Tibial nerve (tissue), 4 donors: Measurements from ENCODE around the gene SLIT3. TPM values are rescaled to one million over a fixed set of nuclear protein-coding genes. Genes with fewer than 3 reads are reported as not detected.
A peak's percentile ranks its signal among the peaks of the same experiment; 100 is the strongest.

Experiments used
- DNase-seq, 2 donors: peaks; one replicate each; pipeline ENCODE4 v3.0.0-alpha.2; 2019; ENCODE audit warnings: low spot score in 2 of 2
- H3K27ac ChIP-seq, 4 donors: fragments of 200-600 bp; sonication (generic) in 3 of 4; one replicate each; pipeline ENCODE4 v1.5.1; 2017 to 2019; ENCODE audit warnings: mild to moderate bottlenecking in 1 of 4
- H3K27me3 ChIP-seq, 2 donors: fragments of 200-600 bp; sonication (generic) in 1 of 2; one replicate each; pipeline versions ENCODE4 v1.5.1 to v1.6.0; 2017 to 2019
- H3K36me3 ChIP-seq, 3 donors: fragments of 200-600 bp; sonication (generic); one replicate each; pipeline ENCODE4 v1.5.1; 2018 to 2019
- H3K4me1 ChIP-seq, 4 donors: fragments of 200-600 bp; sonication (generic) in 3 of 4; one replicate each; pipeline ENCODE4 v1.5.1; 2017 to 2019
- H3K4me3 ChIP-seq, 4 donors: fragments of 200-600 bp; sonication (generic) in 3 of 4; one replicate each; pipeline ENCODE4 v1.5.1; 2017 to 2019; ENCODE audit warnings: mild to moderate bottlenecking in 1 of 4, moderate library complexity in 1 of 4
- H3K9me3 ChIP-seq, 4 donors: fragments of 200-600 bp; sonication (generic) in 3 of 4; one replicate each; pipeline ENCODE4 v1.5.1; 2017 to 2019
- EP300 ChIP-seq, 2 donors: sonication (generic); formaldehyde crosslinking; IDR thresholded peaks; one replicate each; pipeline ENCODE4 v1.6.1; 2017; ENCODE audit warnings: antibody characterized with exemption in 2 of 2, mild to moderate bottlenecking in 1 of 2
- POLR2A ChIP-seq, 2 donors: fragments of 450-650 bp; IDR thresholded peaks; one replicate each; pipeline ENCODE4 v1.6.1; 2017; ENCODE audit warnings: antibody characterized with exemption in 2 of 2, mild to moderate bottlenecking in 2 of 2, moderate library complexity in 2 of 2
- WGBS, 2 donors: methylation state at CpG; one replicate each; pipeline ENCODE4 v1.1.5; 2018; 5-methylcytosine and 5-hydroxymethylcytosine counted together
- total RNA-seq, 4 donors: library from RNA; depleted of rRNA; stranded (reverse); fragments of >200 nt; gene quantifications; one replicate each; pipeline ENCODE4 v1.1.0, GENCODE V29; 2016
- TF ChIP-seq, protein P1 (sequence below), 5 experiments: fragments of 200-600 bp in 3 of 5; fragments of 450-650 bp in 2 of 5; sonication (generic) in 3 of 5; IDR thresholded peaks; one replicate each; pipeline ENCODE4 v1.5.1; 2016 to 2019; ENCODE audit warnings: antibody characterized with exemption in 5 of 5, mild to moderate bottlenecking in 3 of 5, moderate library complexity in 2 of 5

The SLIT3 gene
- total RNA-seq, 4 donors from 2014 or later = 16.6 to 39.0 (median 20.2) TPM

GRCh38 chr5:169037466-169037865 lies 263.5 kb downstream of the SLIT3 start:
- no peaks in the 10 kb centered on the region for H3K36me3 ChIP-seq
- H3K4me1 ChIP-seq = no peaks in the 10 kb centered on the region
- no peak for DNase-seq
- WGBS, 2 donors = 83 to 90% methylated on average over 16 of the region's 16 CpGs
- H3K4me3 ChIP-seq = no peak overlapping the region
- no peak overlapping the region for H3K27ac ChIP-seq
- no peaks in the 10 kb centered on the region for H3K27me3 ChIP-seq
- TF ChIP-seq POLR2A (IDR thresholded peaks at IDR 0.05) (no peak), EP300 (IDR thresholded peaks at IDR 0.05) (no peak)
- TF ChIP-seq, protein P1, sequence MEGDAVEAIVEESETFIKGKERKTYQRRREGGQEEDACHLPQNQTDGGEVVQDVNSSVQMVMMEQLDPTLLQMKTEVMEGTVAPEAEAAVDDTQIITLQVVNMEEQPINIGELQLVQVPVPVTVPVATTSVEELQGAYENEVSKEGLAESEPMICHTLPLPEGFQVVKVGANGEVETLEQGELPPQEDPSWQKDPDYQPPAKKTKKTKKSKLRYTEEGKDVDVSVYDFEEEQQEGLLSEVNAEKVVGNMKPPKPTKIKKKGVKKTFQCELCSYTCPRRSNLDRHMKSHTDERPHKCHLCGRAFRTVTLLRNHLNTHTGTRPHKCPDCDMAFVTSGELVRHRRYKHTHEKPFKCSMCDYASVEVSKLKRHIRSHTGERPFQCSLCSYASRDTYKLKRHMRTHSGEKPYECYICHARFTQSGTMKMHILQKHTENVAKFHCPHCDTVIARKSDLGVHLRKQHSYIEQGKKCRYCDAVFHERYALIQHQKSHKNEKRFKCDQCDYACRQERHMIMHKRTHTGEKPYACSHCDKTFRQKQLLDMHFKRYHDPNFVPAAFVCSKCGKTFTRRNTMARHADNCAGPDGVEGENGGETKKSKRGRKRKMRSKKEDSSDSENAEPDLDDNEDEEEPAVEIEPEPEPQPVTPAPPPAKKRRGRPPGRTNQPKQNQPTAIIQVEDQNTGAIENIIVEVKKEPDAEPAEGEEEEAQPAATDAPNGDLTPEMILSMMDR (IDR thresholded peaks at IDR 0.05) = no peak
- H3K9me3 ChIP-seq = no peaks in the 10 kb centered on the region

DNA sequence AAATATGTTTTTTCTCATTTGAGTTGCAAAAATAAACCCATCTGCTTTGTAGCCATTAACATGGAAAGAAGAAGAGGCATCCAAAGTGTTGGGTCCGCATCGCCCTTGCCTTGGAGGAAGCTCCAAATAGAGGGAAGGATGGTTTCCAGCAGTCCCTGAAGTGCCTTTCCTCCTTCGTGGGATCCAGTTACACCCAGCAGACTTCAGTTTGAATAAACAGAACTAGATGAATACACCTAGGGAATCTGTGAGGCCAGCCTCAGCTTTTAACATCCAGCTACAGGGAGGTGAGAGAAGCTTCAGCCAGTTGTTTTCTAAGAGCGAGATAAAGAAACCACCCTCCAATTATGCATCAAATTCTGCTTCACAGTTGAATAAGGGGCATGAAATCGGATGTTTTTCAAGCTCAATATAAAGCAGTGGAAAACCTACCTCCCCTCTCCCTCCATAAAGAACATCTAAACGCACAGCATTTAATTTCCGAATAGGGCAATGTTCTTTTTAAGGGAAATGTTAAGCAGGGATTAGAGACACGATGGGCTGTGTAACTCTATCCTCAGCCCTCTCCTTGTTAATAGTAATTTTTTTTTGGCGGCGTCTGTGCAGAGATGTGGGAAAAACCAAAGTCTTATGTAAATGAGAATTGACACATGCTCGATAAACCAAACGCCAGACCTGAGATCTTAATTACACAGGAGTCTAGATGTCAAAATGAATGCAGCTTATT lies 264.7 kb downstream of the SLIT3 start:
- Histone ChIP-seq H3K9me3 (no peaks in the 10 kb centered on the region), H3K4me3 (no peak overlapping the region), H3K27ac (no peak overlapping the region), H3K27me3 (no peaks in the 10 kb centered on the region), H3K36me3 (no peaks in the 10 kb centered on the region), H3K4me1 (no peaks in the 10 kb centered on the region)
- DNase-seq = no peak
- no peak for TF ChIP-seq POLR2A (IDR thresholded peaks at IDR 0.05)
- TF ChIP-seq, protein P1 (IDR thresholded peaks at IDR 0.05) = no peak
- TF ChIP-seq EP300 (IDR thresholded peaks at IDR 0.05) = no peak
- WGBS, 2 donors = 62 to 68% methylated on average over 12 of the region's 12 CpGs

DNA sequence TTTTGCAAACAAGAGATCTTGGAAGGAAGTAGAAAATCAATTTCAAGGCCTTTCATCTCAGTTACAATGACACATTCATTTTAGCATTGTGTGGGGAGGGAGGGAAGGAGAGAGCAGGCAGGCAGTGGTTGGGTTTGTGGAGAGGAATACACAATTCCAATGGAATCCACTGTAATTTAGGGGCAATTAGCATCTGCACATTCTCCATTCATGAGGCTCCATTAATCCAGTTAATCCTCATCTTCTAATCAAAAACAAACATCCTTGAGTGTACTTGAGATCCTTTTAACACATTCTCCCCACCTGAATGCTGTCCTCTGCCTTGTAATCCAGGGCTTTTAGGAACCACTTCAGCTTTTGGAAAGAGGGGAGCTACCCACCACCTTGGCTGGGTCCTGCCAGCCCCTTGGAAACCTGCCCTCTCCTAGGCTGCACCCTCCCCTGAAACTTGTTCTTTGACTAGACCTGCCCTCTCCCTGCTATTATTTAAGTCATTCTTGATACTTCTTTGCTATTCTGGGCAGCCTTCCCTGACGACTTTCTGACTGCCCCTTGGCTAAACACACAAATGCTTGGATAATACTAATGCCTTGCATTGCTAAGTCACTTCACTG lies 271.2 kb downstream of the SLIT3 start:
- H3K4me3 ChIP-seq = no peak overlapping the region
- no peaks in the 10 kb centered on the region for H3K27me3 ChIP-seq
- 19 to 21% methylated on average over 1 of the region's 1 CpG for WGBS, 2 donors
- no peaks in the 10 kb centered on the region for H3K9me3 ChIP-seq
- peak overlapping the region in 1 of 4 donors; percentile 62 for H3K27ac ChIP-seq
- no peak for DNase-seq
- no peaks in the 10 kb centered on the region for H3K36me3 ChIP-seq
- TF ChIP-seq EP300 (IDR thresholded peaks at IDR 0.05) = no peak
- no peak for TF ChIP-seq POLR2A (IDR thresholded peaks at IDR 0.05)
- TF ChIP-seq, protein P1 (IDR thresholded peaks at IDR 0.05) = no peak
- H3K4me1 ChIP-seq = peaks cover 0 to 23% (median 5%) of the 10 kb centered on the region in 4 donors

DNA sequence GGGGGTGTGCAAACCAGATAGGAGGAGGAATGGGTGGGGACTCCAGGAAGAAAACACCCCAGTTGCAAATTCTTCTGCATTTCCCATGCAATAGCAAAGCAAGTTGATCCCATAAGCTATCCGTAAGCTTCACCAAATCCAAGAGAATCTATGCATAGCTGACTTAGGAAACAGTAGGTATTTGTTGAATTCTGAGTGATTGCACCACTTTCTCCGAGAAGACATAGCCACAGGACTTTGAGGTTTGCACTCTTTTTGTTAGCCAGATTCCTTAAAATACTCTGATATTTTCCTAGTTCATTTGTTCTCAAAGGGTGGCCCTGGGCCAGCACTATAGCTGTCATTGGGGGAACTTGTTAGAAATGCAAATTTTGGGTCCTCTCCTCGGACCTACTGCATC lies 271.9 kb downstream of the SLIT3 start:
- H3K27ac ChIP-seq = no peak overlapping the region
- no peak overlapping the region for H3K4me3 ChIP-seq
- WGBS, 2 donors = 36 to 48% methylated on average over 3 of the region's 3 CpGs
- no peaks in the 10 kb centered on the region for H3K9me3 ChIP-seq
- no peak for DNase-seq
- no peaks in the 10 kb centered on the region for H3K27me3 ChIP-seq
- TF ChIP-seq EP300 (IDR thresholded peaks at IDR 0.05) = no peak
- TF ChIP-seq, protein P1 (IDR thresholded peaks at IDR 0.05) = no peak
- TF ChIP-seq POLR2A (IDR thresholded peaks at IDR 0.05) = no peak
- H3K36me3 ChIP-seq = no peaks in the 10 kb centered on the region
- H3K4me1 ChIP-seq = peaks cover 0 to 23% (median 5%) of the 10 kb centered on the region in 4 donors

- Histone ChIP-seq H3K4me3 (no peak overlapping the region), H3K27ac (no peak overlapping the region), H3K9me3 (no peaks in the 10 kb centered on the region), H3K4me1 (peaks cover 0 to 23% (median 5%) of the 10 kb centered on the region in 4 donors), H3K36me3 (no peaks in the 10 kb centered on the region), H3K27me3 (no peaks in the 10 kb centered on the region)
- TF ChIP-seq POLR2A (IDR thresholded peaks at IDR 0.05) (no peak), EP300 (IDR thresholded peaks at IDR 0.05) (no peak)
- TF ChIP-seq, protein P1 (IDR thresholded peaks at IDR 0.05) = no peak
- no peak for DNase-seq
- 59 to 66% methylated on average over 11 of the region's 11 CpGs for WGBS, 2 donors
These were observed 273.4 kb downstream of the SLIT3 start for GRCh38 chr5:169027501-169028061.
